Measurements from ENCODE around the gene GALR2.
A peak's percentile ranks its signal among the peaks of the same experiment; 100 is the strongest.
"Not testable (repeated sequence)": the region's sequence is repeated elsewhere in the genome, so short reads cannot be mapped to it uniquely, and the experiment has no call there.

Gene GALR2

DNA sequence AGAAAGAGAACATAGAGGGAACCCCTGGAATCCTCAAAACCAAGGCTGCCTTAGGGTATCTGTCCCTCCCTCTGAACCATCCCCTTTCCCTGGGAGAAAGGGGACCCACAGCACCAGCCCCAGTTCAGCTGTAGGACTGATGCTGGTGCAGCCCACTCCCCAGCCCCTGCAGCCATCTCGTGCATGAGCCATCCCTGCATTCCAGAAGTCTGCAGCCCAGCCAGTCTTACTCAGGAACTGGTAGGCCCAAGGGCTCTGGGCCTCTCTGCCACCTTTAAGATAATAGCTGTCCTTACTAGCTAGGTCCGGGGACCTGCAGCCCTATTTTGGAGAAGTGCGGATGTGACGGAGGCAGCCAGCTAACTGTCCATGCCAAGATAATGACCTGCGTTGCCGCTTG, 41.4 kb upstream of the GALR2 start:
- TF ChIP-seq CTCF (conservative IDR thresholded peaks at IDR 0.05), result no peak
- H3K27ac ChIP-seq, result no peak overlapping the region

DNA sequence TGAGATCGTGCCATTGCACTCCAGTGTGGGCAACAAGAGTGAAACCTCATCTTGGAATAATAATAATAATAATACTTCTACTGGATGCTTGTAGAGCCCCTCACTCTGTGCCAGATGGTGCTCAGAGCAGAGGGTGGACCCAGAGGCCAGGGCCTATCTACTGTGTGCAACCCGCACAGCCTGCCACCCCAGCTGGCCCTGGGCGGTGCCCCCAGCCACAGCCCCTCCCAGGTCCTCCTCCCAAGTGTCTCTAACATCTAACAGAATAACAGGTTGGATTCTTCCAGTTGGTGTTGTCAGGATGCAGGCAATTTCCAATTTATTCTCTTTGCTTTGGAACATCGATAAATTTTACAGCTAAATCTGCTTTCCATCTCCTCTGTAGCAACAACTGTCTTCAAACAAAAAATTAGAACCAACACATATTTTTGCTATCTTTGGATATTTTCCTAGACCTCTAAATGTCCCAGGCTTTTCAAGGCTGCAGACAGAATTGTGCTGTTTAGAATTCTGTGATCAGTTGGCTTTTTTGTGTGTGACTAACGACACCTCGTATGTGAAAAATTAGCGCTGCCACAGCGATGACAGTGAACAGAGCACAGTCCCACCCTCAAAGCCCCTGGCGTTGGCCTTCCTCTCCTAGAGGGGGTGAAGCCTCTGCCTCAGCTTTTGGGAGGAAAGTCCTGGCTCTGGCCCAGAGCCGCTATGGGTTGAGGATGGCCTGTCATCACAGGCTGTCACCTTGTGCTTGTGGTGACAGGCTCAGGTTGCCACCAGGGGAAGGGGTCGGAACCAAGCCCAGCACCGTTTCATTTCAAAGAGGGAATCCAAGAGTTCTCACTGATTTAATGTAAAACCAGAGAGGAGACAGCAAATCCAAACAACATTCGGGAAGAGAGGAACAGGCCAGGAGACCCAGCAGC, 39.9 kb upstream of the GALR2 start:
- no peak for TF ChIP-seq CTCF (conservative IDR thresholded peaks at IDR 0.05)
- H3K27ac ChIP-seq, result no peak overlapping the region

DNA sequence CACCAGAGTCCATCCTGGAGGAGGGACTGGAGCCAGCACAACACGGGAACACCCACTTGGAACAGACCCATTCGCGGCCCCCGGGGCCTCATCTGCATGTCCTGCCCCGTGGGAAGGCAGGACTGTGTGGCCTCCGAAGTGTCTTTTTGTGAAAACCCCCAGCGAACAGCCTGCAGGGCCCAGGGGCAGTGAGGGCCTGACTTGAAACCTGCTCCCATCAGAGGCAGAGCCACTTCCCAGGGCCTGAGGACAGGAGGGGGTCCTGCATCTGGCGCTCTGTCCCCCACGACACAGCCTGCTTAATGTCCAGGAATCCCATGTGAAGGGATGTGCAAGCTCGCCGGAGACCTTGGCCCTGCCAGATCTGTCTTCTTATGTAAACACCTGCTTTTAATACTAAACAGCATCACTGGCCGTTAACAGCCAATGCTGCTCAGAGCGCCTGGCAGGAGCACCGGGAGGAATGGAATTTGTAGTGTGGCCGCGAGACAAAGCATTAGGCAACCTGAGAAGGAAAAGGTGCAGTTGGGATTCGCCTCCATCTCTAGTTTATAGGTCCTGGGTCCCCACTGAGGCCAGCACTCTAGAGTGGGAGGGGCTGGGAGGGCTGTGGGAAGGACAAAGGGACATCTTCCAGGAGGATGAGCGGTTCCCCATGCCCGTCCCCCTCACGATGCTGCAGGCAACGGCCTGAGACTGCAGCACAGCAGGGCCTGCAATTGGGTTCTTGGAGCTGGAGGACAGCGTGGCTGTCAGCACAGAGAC, 37.9 kb upstream of the GALR2 start:
- no peak for TF ChIP-seq CTCF (conservative IDR thresholded peaks at IDR 0.05)
- peak overlapping the region; percentile 54 for H3K27ac ChIP-seq

- no peak overlapping the region; the same call in 1 of the 2 replicates for H3K27ac ChIP-seq
- TF ChIP-seq CTCF (conservative IDR thresholded peaks at IDR 0.05), result no peak
Measured at GRCh38 chr17:76038050-76038449, 36.5 kb upstream of the GALR2 start.

DNA sequence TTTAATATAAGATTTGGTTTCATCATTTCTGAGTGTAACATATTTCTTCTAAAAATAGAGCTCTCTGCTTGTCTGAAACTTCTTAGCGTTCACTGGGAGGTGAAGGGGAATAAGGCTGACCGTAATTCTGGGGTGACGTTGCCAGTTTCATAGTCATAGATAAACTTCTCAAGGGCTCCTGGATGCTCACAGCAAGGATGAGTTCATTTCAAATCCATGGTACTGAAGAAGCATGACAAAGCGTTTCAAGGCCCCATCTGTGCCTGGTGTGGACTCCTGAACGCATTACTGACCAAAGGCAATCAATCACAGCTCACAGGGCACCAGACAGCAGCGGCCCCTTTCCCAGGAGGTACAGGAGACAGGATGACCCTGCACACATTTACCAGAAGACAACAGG, 35.5 kb upstream of the GALR2 start:
- TF ChIP-seq CTCF (conservative IDR thresholded peaks at IDR 0.05), result no peak
- H3K27ac ChIP-seq, result no peak overlapping the region

- H3K27ac ChIP-seq, result no peak overlapping the region
- TF ChIP-seq CTCF (conservative IDR thresholded peaks at IDR 0.05), result no peak
Measured at GRCh38 chr17:76040376-76040775, 34.2 kb upstream of the GALR2 start.

DNA sequence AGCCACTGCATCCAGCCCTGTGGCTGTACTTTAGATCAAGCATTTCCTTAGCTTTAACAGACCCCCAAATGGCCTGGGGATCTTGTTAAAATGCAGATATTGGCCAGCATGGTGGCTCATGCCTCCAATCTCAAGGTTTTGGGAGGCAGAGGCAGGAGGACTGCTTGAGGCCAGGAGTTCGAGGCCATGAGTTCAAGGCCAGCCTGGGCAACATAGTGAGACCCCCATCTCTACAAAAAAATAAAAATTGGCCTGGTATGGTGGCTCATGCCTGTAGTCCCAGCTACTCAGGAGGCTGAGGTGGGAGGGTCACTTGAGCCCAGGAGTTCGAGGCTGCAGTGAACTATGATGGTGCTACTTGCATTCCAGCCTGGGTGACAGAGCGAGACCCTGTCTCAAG, 31.7 kb upstream of the GALR2 start:
- H3K27ac ChIP-seq, result not testable (repeated sequence)

- not testable (repeated sequence) for H3K27ac ChIP-seq
Measured at GRCh38 chr17:76044475-76045007, 30.0 kb upstream of the GALR2 start.

Data from VCaP (cell line).